Neural cell (in vitro differentiated cells): ENCODE data around the gene HERPUD2. TPM values are rescaled to one million over a fixed set of nuclear protein-coding genes. Genes with fewer than 3 reads are reported as not detected.

Experiments
- H2AFZ ChIP-seq: fragments of 200-600, 300-800 bp; sonication (generic), shearing (Covaris generic); 2 replicates; pipeline ENCODE4 v1.6.0; 2014; ENCODE audit warnings: low read depth, mild to moderate bottlenecking, antibody characterized with exemption, low read length, moderate library complexity
- H3F3A ChIP-seq: fragments of 200-600 bp; shearing (Covaris generic); 2 replicates; pipeline ENCODE4 v1.6.1; 2016; ENCODE audit warnings: mild to moderate bottlenecking, moderate library complexity, mixed read lengths, antibody characterized with exemption, low read length; ENCODE audit not compliant: insufficient read depth, poor library complexity, severe bottlenecking
- H3K27ac ChIP-seq: fragments of 200-600, 300-800 bp; sonication (generic), shearing (Covaris generic); 2 replicates; pipeline ENCODE4 v1.5.1; 2014; ENCODE audit warnings: mild to moderate bottlenecking, low read length, moderate library complexity
- H3K27me3 ChIP-seq: fragments of 300-800, 200-600 bp; sonication (generic), shearing (Covaris generic); 2 replicates; pipeline ENCODE4 v1.6.0; 2014; ENCODE audit warnings: mild to moderate bottlenecking, low read depth, low read length, moderate library complexity; ENCODE audit not compliant: insufficient read depth
- H3K36me3 ChIP-seq: fragments of 300-800, 200-600 bp; sonication (generic), shearing (Covaris generic); 2 replicates; pipeline ENCODE4 v1.5.1; 2014; ENCODE audit warnings: mild to moderate bottlenecking, antibody characterized with exemption, low read length, moderate library complexity; ENCODE audit not compliant: insufficient read depth
- H3K4me2 ChIP-seq: fragments of 300-800, 200-600 bp; sonication (generic), shearing (Covaris generic); 2 replicates; pipeline ENCODE4 v1.6.0; 2014; ENCODE audit warnings: mild to moderate bottlenecking, low read length
- H3K4me3 ChIP-seq: fragments of 300-800, 200-600 bp; sonication (generic), shearing (Covaris generic); 2 replicates; pipeline ENCODE4 v1.5.1; 2014; ENCODE audit warnings: mild to moderate bottlenecking, low read length, moderate library complexity
- H3K79me2 ChIP-seq: fragments of 200-600 bp; shearing (Covaris generic); replicated peaks from 2 replicates; pipeline ENCODE4 v1.6.0; 2014; ENCODE audit warnings: mild to moderate bottlenecking, low read length, moderate library complexity; ENCODE audit not compliant: insufficient read depth
- H3K9ac ChIP-seq: fragments of 300-800, 200-600 bp; sonication (generic), shearing (Covaris generic); 2 replicates; pipeline ENCODE4 v1.6.1; 2016; ENCODE audit warnings: mild to moderate bottlenecking, low read length, mixed read lengths
- H3K9me2 ChIP-seq: fragments of 200-600 bp; shearing (Covaris generic); 2 replicates; pipeline ENCODE4 v1.6.1; 2016; ENCODE audit warnings: mild to moderate bottlenecking, low read length, mixed read lengths; ENCODE audit not compliant: insufficient read depth
- H3K9me3 ChIP-seq: fragments of 200-600, 300-800 bp; sonication (generic), shearing (Covaris generic); 2 replicates; pipeline ENCODE4 v1.6.1; 2016; ENCODE audit warnings: mild to moderate bottlenecking, mixed run types, low read length, moderate library complexity, mixed read lengths
- H4K20me1 ChIP-seq: fragments of 200-600 bp; shearing (Covaris generic); 2 replicates; pipeline ENCODE4 v1.6.1; 2016; ENCODE audit warnings: mild to moderate bottlenecking, mixed run types; ENCODE audit not compliant: insufficient read depth
- CTCF ChIP-seq: fragments of 450-650 bp; IDR thresholded peaks from 2 replicates; pipeline ENCODE4 v1.5.1; 2014; ENCODE audit warnings: antibody characterized with exemption, mild to moderate bottlenecking, moderate library complexity; ENCODE audit not compliant: poor library complexity, severe bottlenecking
- EP300 ChIP-seq: fragments of 450-650 bp; conservative IDR thresholded peaks from 2 replicates; pipeline ENCODE4 v1.6.1; 2014; ENCODE audit warnings: antibody characterized with exemption, mild to moderate bottlenecking, moderate library complexity; ENCODE audit not compliant: poor library complexity, severe bottlenecking
- EZH2 ChIP-seq: fragments of 200-600, 300-800 bp; shearing (Covaris generic), sonication (generic); IDR thresholded peaks from 2 replicates; pipeline ENCODE4 v1.6.1; 2014; ENCODE audit warnings: antibody characterized with exemption, low read length, borderline replicate concordance, mild to moderate bottlenecking; ENCODE audit not compliant: insufficient read depth, poor library complexity, severe bottlenecking
- MXI1 ChIP-seq: fragments of 450-650 bp; conservative IDR thresholded peaks from 2 replicates; pipeline ENCODE4 v1.6.1; 2014; ENCODE audit warnings: antibody characterized with exemption, mild to moderate bottlenecking; ENCODE audit not compliant: poor library complexity, severe bottlenecking
- POLR2AphosphoS5 ChIP-seq: IDR thresholded peaks from 2 replicates; pipeline ENCODE4 v1.6.1; 2012
- RAD21 ChIP-seq: fragments of 450-650 bp; conservative IDR thresholded peaks from 2 replicates; pipeline ENCODE4 v1.6.1; 2014; ENCODE audit warnings: antibody characterized with exemption, mild to moderate bottlenecking, moderate library complexity
- SMC3 ChIP-seq: fragments of 450-650 bp; conservative IDR thresholded peaks from 2 replicates; pipeline ENCODE4 v1.6.1; 2014; ENCODE audit warnings: antibody characterized with exemption, mild to moderate bottlenecking, moderate library complexity; ENCODE audit not compliant: poor library complexity
- TAF1 ChIP-seq: IDR thresholded peaks from 2 replicates; pipeline ENCODE4 v1.6.1; 2012; ENCODE audit warnings: low read depth
- polyA plus RNA-seq: library from polyadenylated mRNA; depleted of rRNA; stranded (reverse); fragments of >200 nt; gene quantifications from 2 replicates; pipeline ENCODE4 v1.2.3, GENCODE V29; 2014
- TF ChIP-seq, protein P1 (sequence below): IDR thresholded peaks from 2 replicates; pipeline ENCODE4 v1.6.1; 2012; ENCODE audit warnings: borderline replicate concordance

Gene HERPUD2
- polyA plus RNA-seq, 1 donor from 2014 or later: 16.7 TPM

- H3K4me3 ChIP-seq: no peak overlapping the region
- H3K4me2 ChIP-seq: no peak overlapping the region
- H3K36me3 ChIP-seq: no peaks in the 10 kb centered on the region
- no peaks in the 10 kb centered on the region for H4K20me1 ChIP-seq
- no peaks in the 10 kb centered on the region for H3F3A ChIP-seq
- H3K9ac ChIP-seq: no peak overlapping the region
- H3K27me3 ChIP-seq: no peaks in the 10 kb centered on the region
- no peaks in the 10 kb centered on the region for H3K9me2 ChIP-seq
- TF ChIP-seq TAF1 (no peak), EP300 (no peak), POLR2AphosphoS5 (no peak), MXI1 (no peak), SMC3 (no peak), EZH2 (no peak), CTCF (no peak), RAD21 (no peak)
- TF ChIP-seq, protein P1, sequence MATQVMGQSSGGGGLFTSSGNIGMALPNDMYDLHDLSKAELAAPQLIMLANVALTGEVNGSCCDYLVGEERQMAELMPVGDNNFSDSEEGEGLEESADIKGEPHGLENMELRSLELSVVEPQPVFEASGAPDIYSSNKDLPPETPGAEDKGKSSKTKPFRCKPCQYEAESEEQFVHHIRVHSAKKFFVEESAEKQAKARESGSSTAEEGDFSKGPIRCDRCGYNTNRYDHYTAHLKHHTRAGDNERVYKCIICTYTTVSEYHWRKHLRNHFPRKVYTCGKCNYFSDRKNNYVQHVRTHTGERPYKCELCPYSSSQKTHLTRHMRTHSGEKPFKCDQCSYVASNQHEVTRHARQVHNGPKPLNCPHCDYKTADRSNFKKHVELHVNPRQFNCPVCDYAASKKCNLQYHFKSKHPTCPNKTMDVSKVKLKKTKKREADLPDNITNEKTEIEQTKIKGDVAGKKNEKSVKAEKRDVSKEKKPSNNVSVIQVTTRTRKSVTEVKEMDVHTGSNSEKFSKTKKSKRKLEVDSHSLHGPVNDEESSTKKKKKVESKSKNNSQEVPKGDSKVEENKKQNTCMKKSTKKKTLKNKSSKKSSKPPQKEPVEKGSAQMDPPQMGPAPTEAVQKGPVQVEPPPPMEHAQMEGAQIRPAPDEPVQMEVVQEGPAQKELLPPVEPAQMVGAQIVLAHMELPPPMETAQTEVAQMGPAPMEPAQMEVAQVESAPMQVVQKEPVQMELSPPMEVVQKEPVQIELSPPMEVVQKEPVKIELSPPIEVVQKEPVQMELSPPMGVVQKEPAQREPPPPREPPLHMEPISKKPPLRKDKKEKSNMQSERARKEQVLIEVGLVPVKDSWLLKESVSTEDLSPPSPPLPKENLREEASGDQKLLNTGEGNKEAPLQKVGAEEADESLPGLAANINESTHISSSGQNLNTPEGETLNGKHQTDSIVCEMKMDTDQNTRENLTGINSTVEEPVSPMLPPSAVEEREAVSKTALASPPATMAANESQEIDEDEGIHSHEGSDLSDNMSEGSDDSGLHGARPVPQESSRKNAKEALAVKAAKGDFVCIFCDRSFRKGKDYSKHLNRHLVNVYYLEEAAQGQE: no peak
- no peak overlapping the region for H2AFZ ChIP-seq
- H3K9me3 ChIP-seq: no peaks in the 10 kb centered on the region
- H3K79me2 ChIP-seq: no peaks in the 10 kb centered on the region
- no peak overlapping the region for H3K27ac ChIP-seq
Observed at GRCh38 chr7:35712563-35713226, 17.8 kb upstream of the HERPUD2 start.

GRCh38 chr7:35707422-35707821 is 12.5 kb upstream of the HERPUD2 start:
- H3K4me3 ChIP-seq: no peak overlapping the region
- no peak overlapping the region for H3K4me2 ChIP-seq
- H3K9me2 ChIP-seq: no peaks in the 10 kb centered on the region
- TF ChIP-seq SMC3 (no peak), EP300 (no peak), CTCF (no peak), EZH2 (no peak), TAF1 (no peak), POLR2AphosphoS5 (no peak), MXI1 (no peak), RAD21 (no peak)
- TF ChIP-seq, protein P1: no peak
- H3K9ac ChIP-seq: no peak overlapping the region
- no peak overlapping the region for H2AFZ ChIP-seq
- H3F3A ChIP-seq: no peaks in the 10 kb centered on the region
- no peaks in the 10 kb centered on the region for H4K20me1 ChIP-seq
- no peaks in the 10 kb centered on the region for H3K9me3 ChIP-seq
- no peaks in the 10 kb centered on the region for H3K79me2 ChIP-seq
- H3K27ac ChIP-seq: no peak overlapping the region
- H3K27me3 ChIP-seq: no peaks in the 10 kb centered on the region
- no peaks in the 10 kb centered on the region for H3K36me3 ChIP-seq
